GM12873 (cell line): ENCODE measurements around the gene EME1.

Source experiments
- TF ChIP-seq, protein P1 (sequence below): IDR thresholded peaks from 2 replicates; pipeline ENCODE4 v1.5.1; 2012; ENCODE audit warnings: low read depth, mild to moderate bottlenecking, moderate library complexity, low read length, control low read depth; ENCODE audit not compliant: insufficient read depth; ENCODE audit errors: missing control alignments

Gene EME1

DNA sequence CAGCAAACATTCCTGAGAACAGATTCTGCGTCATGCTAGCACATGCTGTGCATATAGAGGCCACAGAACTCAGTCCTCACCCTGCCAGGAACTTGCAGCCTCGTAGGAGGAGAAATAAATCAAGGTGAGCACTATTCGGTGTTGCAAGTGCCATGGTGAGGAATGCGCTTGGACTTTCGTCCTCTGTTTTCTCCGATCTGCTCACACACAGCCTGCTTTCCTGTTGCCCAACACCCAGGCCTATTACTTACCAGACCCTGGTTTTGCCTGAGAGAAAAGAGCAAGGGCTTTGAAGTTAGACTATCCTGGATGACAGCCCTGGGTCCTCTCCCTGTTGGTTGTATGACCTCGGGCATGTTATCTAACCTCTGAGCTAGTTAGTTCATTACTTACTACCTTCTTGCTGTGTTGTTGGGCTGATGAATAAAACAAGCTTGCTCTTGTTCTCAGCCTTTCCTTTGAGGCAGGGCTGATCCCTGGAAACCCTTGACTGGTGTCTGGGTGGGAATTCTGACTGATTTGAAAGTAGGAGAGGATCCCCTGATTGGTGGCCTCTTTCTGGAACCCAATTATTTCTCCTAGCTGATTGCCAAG is 55.9 kb downstream of the EME1 start:
- TF ChIP-seq, protein P1, sequence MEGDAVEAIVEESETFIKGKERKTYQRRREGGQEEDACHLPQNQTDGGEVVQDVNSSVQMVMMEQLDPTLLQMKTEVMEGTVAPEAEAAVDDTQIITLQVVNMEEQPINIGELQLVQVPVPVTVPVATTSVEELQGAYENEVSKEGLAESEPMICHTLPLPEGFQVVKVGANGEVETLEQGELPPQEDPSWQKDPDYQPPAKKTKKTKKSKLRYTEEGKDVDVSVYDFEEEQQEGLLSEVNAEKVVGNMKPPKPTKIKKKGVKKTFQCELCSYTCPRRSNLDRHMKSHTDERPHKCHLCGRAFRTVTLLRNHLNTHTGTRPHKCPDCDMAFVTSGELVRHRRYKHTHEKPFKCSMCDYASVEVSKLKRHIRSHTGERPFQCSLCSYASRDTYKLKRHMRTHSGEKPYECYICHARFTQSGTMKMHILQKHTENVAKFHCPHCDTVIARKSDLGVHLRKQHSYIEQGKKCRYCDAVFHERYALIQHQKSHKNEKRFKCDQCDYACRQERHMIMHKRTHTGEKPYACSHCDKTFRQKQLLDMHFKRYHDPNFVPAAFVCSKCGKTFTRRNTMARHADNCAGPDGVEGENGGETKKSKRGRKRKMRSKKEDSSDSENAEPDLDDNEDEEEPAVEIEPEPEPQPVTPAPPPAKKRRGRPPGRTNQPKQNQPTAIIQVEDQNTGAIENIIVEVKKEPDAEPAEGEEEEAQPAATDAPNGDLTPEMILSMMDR: no peak

DNA sequence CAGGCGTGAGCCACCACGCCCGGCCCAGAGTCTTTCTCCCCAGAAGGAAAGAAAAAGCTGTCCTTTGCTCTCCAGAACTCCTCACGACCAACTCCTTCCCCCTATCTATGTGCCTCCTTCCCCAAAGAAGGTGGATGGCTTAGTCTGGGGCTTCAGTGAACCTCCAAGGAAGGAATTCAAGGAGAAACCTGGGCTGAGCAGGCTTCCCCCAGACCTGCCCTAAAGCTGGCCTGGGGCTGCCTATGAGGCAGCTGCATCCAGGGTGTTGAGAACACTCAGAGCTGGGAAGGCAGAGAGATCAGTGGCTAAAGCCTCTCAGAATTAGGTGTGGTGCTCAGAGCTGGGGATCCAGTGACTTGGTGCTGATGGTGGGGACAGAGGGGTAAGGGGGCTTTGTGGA is 56.8 kb downstream of the EME1 start:
- TF ChIP-seq, protein P1: no peak
